A549 treated with RU486 at 1 μM for 4 hours (cell line): ENCODE data around the gene OSGEP. TPM values are rescaled to one million over a fixed set of nuclear protein-coding genes. Genes with fewer than 3 reads are reported as not detected.

Experiments used
- total RNA-seq: library from RNA; stranded (reverse); fragments of 200-300 nt; extraction: Qiagen RNA extraction; gene quantifications from 5 replicates; pipeline ENCODE4 v1.2.3, GENCODE V29; 2022; ENCODE audit warnings: low read depth

OSGEP gene
- total RNA-seq, result 19.1 to 25.1 TPM (median 25.0 TPM) in 5 replicates

GRCh38 chr14:20454516-20455354 is at the start of gene OSGEP, which contains the start of gene APEX1:
TSS of gene OSGEP (minus strand) at chr14:20454812. CDS start at chr14:20454683, 129 bp downstream.
TSS of gene APEX1 (plus strand) at chr14:20455226. CDS start at chr14:20455646, 420 bp downstream.

GRCh38 chr14:20469242-20469889 is 14.8 kb upstream of the OSGEP start, which contains the start of gene PNP:
TSS of gene PNP (plus strand) at chr14:20469406. CDS start at chr14:20469525, 119 bp downstream.

GRCh38 chr14:20461225-20462141 is 6.9 kb upstream of the OSGEP start, which contains the start of gene PIP4P1:
TSS of gene PIP4P1 (minus strand) at chr14:20461434. CDS start at chr14:20461325, 109 bp downstream.

GRCh38 chr14:20435582-20436362 is 18.8 kb downstream of the OSGEP start, which contains the start of gene KLHL33:
TSS of gene KLHL33 (minus strand) at chr14:20436166. CDS start at chr14:20435811, 355 bp downstream.

GRCh38 chr14:20412876-20413743 is 41.5 kb downstream of the OSGEP start, which contains the start of gene TEP1:
TSS of gene TEP1 (minus strand) at chr14:20413501. CDS start at chr14:20408439, 5,062 bp downstream.

Other genes with a start within 250 kb of the OSGEP start
- not detected in 5 replicates for gene OR11H6, start 231.1 kb downstream of the OSGEP start, total RNA-seq
- gene OR11H7, start 225.8 kb downstream of the OSGEP start, total RNA-seq, result not detected in 5 replicates
- gene OR11H4, start 215.5 kb downstream of the OSGEP start, total RNA-seq, result not detected in 5 replicates
- gene TTC5, start 148.9 kb downstream of the OSGEP start, total RNA-seq, result 18.3 to 25.0 TPM (median 20.4 TPM) in 5 replicates
- 38.7 to 52.9 TPM (median 41.0 TPM) in 5 replicates for gene CCNB1IP1, start 121.5 kb downstream of the OSGEP start, total RNA-seq
- gene PARP2, start 111.2 kb downstream of the OSGEP start, total RNA-seq, result 19.5 to 25.9 TPM (median 22.4 TPM) in 5 replicates
- gene TEP1, start 41.3 kb downstream of the OSGEP start, total RNA-seq, result 8.4 to 11.0 TPM (median 9.8 TPM) in 5 replicates
- not detected in 5 replicates for gene KLHL33, start 18.6 kb downstream of the OSGEP start, total RNA-seq
- gene APEX1, start 414 bp upstream of the OSGEP start, total RNA-seq, result 250 to 269 TPM (median 262 TPM) in 5 replicates
- gene PIP4P1, start 6.6 kb upstream of the OSGEP start, total RNA-seq, result 29.2 to 44.4 TPM (median 33.0 TPM) in 5 replicates
- gene PNP, start 14.6 kb upstream of the OSGEP start, total RNA-seq, result 167 to 193 TPM (median 175 TPM) in 5 replicates
- gene RNASE10, start 50.7 kb upstream of the OSGEP start, total RNA-seq, result 0.23 to 0.40 TPM (median 0.33 TPM) in 4 of 5 replicates, not detected in the other
- not detected in 5 replicates for gene RNASE9, start 106.2 kb upstream of the OSGEP start, total RNA-seq
- gene RNASE11, start 133.2 kb upstream of the OSGEP start, total RNA-seq, result not detected in 5 replicates
- gene RNASE12, start 136.6 kb upstream of the OSGEP start, total RNA-seq, result not detected in 5 replicates
- gene OR6S1, start 186.9 kb upstream of the OSGEP start, total RNA-seq, result not detected in 5 replicates
- gene RNASE4, start 229.7 kb upstream of the OSGEP start, total RNA-seq, result 5.3 to 8.7 TPM (median 6.2 TPM) in 5 replicates
- gene ANG, start 234.0 kb upstream of the OSGEP start, total RNA-seq, result 8.3 to 12.0 TPM (median 11.4 TPM) in 5 replicates